GM13977 (cell line): ENCODE measurements around the gene FAM76A.
"Not testable (repeated sequence)": the region's sequence is repeated elsewhere in the genome, so short reads cannot be mapped to it uniquely, and the experiment has no call there.

Experiments
- DNase-seq: peaks from one replicate; pipeline ENCODE4 v3.0.0; 2012; ENCODE audit warnings: low spot score
- CTCF ChIP-seq: IDR thresholded peaks from 2 replicates; pipeline ENCODE4 v1.5.1; 2012; ENCODE audit warnings: mild to moderate bottlenecking, control low read depth; ENCODE audit not compliant: insufficient read depth; ENCODE audit errors: extremely low read depth, missing control alignments
- in situ Hi-C: fragments of 300-500 bp; cut with MboI; formaldehyde crosslinking; loops from one replicate; pipeline ENCODE4 v1.12.0; 2022; ENCODE audit warnings: low sequenced_read_pairs, low pct_unique_long_range_greater_than_20kb, mixed read lengths, inconsistent platforms; ENCODE audit not compliant: unreplicated experiment

Gene FAM76A

GRCh38 chr1:27725374-27726172 is at the start of gene FAM76A:
Gene FAM76A, plus strand, starts transcription at chr1:27725961. Its CDS starts 120 bp downstream, at chr1:27726081.
- TF ChIP-seq CTCF: peak; percentile 63
- DNase-seq: peak; percentile 99
- in situ Hi-C loops: no loop called here

DNA sequence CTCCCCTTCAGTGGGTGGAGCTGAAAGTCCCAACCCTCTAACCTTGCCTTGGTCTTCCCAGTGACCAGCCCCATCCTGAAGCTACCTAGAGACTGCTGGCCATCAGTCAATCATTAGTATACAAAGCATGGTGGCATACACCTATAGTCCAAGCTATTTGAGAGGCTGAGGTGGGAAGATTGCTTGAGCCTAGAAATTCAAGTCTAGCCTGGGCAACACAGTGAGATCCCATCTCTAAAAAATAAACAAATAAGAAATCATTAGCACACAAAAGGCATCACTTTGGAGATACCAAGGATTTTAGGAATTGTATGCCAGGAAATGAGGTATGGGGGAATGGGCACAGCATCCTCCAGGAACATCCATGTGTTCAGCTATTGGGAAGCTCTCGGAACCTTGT is 49.4 kb upstream of the FAM76A start:
- no peak for TF ChIP-seq CTCF
- DNase-seq: no peak
- in situ Hi-C loops: no loop called here

- in situ Hi-C loops: no loop called here
- DNase-seq: no peak
- TF ChIP-seq CTCF: no peak
Measured at GRCh38 chr1:27678747-27679146, 47.0 kb upstream of the FAM76A start.

GRCh38 chr1:27680225-27680791 is 45.5 kb upstream of the FAM76A start:
- DNase-seq, in situ Hi-C loops: not testable (repeated sequence)

GRCh38 chr1:27681580-27681979 is 44.2 kb upstream of the FAM76A start:
- DNase-seq, in situ Hi-C loops: not testable (repeated sequence)

GRCh38 chr1:27682351-27682944 is 43.3 kb upstream of the FAM76A start:
- TF ChIP-seq CTCF: no peak
- no peak for DNase-seq
- in situ Hi-C loops: no loop called here

GRCh38 chr1:27684176-27684575 is 41.6 kb upstream of the FAM76A start:
- TF ChIP-seq CTCF: no peak
- no peak for DNase-seq
- in situ Hi-C loops: no loop called here
